HEK293T (cell line): Measurements from ENCODE around the gene CBFA2T3.

Experiments used
- CTCF ChIA-PET: fragments of 350-600 bp; formaldehyde crosslinking; extraction: SDS; loops from one replicate; lab custom pipeline; 2021; ENCODE audit warnings: antibody characterized with exemption, inconsistent platforms; lab: Yijun Ruan, JAX
- POLR2A ChIA-PET: fragments of 350-600 bp; formaldehyde crosslinking; extraction: SDS; loops from one replicate; lab custom pipeline; 2020; ENCODE audit warnings: antibody characterized with exemption, inconsistent platforms; lab: Yijun Ruan, JAX
- DNase-seq: peaks from one replicate; pipeline ENCODE4 v3.0.0; 2012; ENCODE audit warnings: mixed read lengths; ENCODE audit errors: extremely low spot score
- ARNT ChIP-seq: fragments of 450-650 bp; IDR thresholded peaks from 2 replicates; pipeline ENCODE4 v1.6.1; 2017; ENCODE audit warnings: mild to moderate bottlenecking
- BHLHE40 ChIP-seq: fragments of 450-650 bp; IDR thresholded peaks from 2 replicates; pipeline ENCODE4 v1.6.1; 2016; ENCODE audit warnings: mild to moderate bottlenecking, moderate library complexity, borderline replicate concordance
- CTBP1 ChIP-seq: fragments of 450-650 bp; IDR thresholded peaks from 2 replicates; pipeline ENCODE4 v1.6.1; 2016; ENCODE audit warnings: borderline replicate concordance
- ELF4 ChIP-seq: fragments of 450-650 bp; IDR thresholded peaks from 2 replicates; pipeline ENCODE4 v1.6.1; 2017; ENCODE audit warnings: antibody characterized with exemption
- FOXA1 ChIP-seq: fragments of 450-650 bp; IDR thresholded peaks from 2 replicates; pipeline ENCODE4 v1.6.1; 2016; ENCODE audit warnings: mild to moderate bottlenecking
- FOXK2 ChIP-seq: fragments of 450-650 bp; IDR thresholded peaks from 2 replicates; pipeline ENCODE4 v1.6.1; 2016; ENCODE audit warnings: mild to moderate bottlenecking
- FOXM1 ChIP-seq: fragments of 450-650 bp; IDR thresholded peaks from 2 replicates; pipeline ENCODE4 v1.6.1; 2017; ENCODE audit warnings: mild to moderate bottlenecking, borderline replicate concordance
- HDGF ChIP-seq: fragments of 450-650 bp; IDR thresholded peaks from 2 replicates; pipeline ENCODE4 v1.6.1; 2017; ENCODE audit warnings: antibody characterized with exemption, borderline replicate concordance
- L3MBTL2 ChIP-seq: fragments of 450-650 bp; conservative IDR thresholded peaks from 2 replicates; pipeline ENCODE4 v1.6.1; 2016; ENCODE audit warnings: mild to moderate bottlenecking
- LEF1 ChIP-seq: fragments of 450-650 bp; IDR thresholded peaks from 2 replicates; pipeline ENCODE4 v1.6.1; 2017; ENCODE audit warnings: mild to moderate bottlenecking, borderline replicate concordance
- NFRKB ChIP-seq: fragments of 450-650 bp; IDR thresholded peaks from 2 replicates; pipeline ENCODE4 v1.6.1; 2016; ENCODE audit warnings: mild to moderate bottlenecking, moderate library complexity
- SP1 ChIP-seq: fragments of 450-650 bp; IDR thresholded peaks from 2 replicates; pipeline ENCODE4 v1.6.1; 2017
- SUZ12 ChIP-seq: fragments of 450-650 bp; IDR thresholded peaks from 2 replicates; pipeline ENCODE4 v1.6.1; 2016; ENCODE audit warnings: mild to moderate bottlenecking
- TARDBP ChIP-seq: fragments of 450-650 bp; IDR thresholded peaks from 2 replicates; pipeline ENCODE4 v1.6.1; 2016
- ZNF384 ChIP-seq: fragments of 450-650 bp; IDR thresholded peaks from 2 replicates; pipeline ENCODE4 v1.6.1; 2016
- TF ChIP-seq, protein P1 (sequence below): fragments of 450-650 bp; IDR thresholded peaks from 2 replicates; pipeline ENCODE4 v1.6.1; 2016

Gene CBFA2T3

GRCh38 chr16:88870608-88871348 is 106.2 kb downstream of the CBFA2T3 start:
- TF ChIP-seq ARNT (no peak), FOXA1 (no peak), FOXM1 (no peak), BHLHE40 (no peak), NFRKB (no peak), FOXK2 (no peak), ZNF384 (no peak), SP1 (no peak), CTBP1 (no peak), SUZ12 (no peak), LEF1 (no peak), TARDBP (no peak), ELF4 (no peak), HDGF (no peak), L3MBTL2 (no peak)
- TF ChIP-seq, protein P1, sequence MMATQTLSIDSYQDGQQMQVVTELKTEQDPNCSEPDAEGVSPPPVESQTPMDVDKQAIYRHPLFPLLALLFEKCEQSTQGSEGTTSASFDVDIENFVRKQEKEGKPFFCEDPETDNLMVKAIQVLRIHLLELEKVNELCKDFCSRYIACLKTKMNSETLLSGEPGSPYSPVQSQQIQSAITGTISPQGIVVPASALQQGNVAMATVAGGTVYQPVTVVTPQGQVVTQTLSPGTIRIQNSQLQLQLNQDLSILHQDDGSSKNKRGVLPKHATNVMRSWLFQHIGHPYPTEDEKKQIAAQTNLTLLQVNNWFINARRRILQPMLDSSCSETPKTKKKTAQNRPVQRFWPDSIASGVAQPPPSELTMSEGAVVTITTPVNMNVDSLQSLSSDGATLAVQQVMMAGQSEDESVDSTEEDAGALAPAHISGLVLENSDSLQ = no peak
- ChIA-PET POLR2A (no interaction called here), CTCF (no interaction called here)
- no peak for DNase-seq

DNA sequence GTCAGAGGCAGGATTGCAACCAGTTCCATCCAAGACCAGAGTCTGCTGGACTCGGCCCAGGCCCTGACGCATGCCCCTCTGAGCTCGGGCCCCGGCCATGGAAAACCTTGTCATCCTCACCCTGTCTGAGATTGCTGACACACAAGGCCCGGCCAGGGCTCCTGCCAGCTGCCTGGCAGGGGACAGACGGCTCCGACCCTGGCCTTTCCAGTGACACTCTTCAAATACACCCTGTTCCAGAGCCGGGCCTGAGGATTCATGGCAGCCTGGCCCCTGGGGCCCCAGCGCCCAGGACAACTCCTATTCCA is 107.4 kb downstream of the CBFA2T3 start:
- no peak for DNase-seq
- POLR2A ChIA-PET = interaction anchor here (1.2 kb wide), 1 partner anchor 12 kb away, joined by 7 read pairs; the partner anchor contains the start of genes GALNS and TRAPPC2L
- TF ChIP-seq TARDBP (no peak), FOXM1 (no peak), NFRKB (no peak), HDGF (no peak), ARNT (no peak), ZNF384 (no peak), SUZ12 (no peak), BHLHE40 (no peak), SP1 (no peak)
- TF ChIP-seq, protein P1 = no peak
- CTCF ChIA-PET = no interaction called here

DNA sequence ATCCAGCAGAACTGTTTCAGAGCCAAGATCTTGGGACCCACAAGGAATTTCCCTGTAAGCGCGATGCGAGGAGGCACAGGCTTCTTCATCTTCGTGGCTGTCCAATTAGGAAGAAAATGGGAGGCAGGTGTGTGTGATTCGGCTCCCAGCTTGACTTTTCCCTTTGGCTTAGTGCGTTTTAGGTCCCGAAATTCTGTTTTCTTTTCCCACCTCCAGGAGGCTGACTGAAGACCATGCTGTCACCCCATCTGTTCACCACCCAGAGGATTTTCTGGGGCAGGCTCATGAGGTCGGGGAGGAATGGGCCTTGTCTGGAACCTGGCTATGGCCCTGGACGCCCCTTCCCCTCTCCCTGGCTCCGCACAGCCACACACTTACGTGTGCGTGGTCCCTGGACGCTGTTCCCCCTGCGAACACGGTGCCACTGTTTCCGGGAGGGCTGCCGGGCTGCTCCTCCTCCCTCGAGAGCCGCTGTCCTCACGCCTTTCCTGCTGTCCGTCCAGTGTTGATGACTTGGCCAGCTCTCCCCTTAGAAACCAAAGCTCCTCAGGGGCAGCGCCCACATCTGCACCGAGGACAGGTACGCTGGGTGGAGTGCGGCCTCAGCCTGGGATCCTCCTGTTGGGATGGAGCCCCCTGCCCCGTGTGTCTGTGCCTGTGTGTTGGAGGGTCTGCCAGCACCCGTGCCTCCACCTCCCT is 107.9 kb downstream of the CBFA2T3 start:
- POLR2A ChIA-PET = interaction anchor here (1.2 kb wide), 1 partner anchor 12 kb away, joined by 7 read pairs; the partner anchor contains the start of genes GALNS and TRAPPC2L
- CTCF ChIA-PET = interaction anchor here (0.7 kb wide), 1 partner anchor 132 kb away, joined by 3 read pairs; no protein-coding TSS in a partner anchor
- TF ChIP-seq FOXM1 (no peak), ZNF384 (no peak), BHLHE40 (no peak), FOXK2 (no peak), ELF4 (no peak)
- TF ChIP-seq, protein P1 = no peak
- DNase-seq = no peak

DNA sequence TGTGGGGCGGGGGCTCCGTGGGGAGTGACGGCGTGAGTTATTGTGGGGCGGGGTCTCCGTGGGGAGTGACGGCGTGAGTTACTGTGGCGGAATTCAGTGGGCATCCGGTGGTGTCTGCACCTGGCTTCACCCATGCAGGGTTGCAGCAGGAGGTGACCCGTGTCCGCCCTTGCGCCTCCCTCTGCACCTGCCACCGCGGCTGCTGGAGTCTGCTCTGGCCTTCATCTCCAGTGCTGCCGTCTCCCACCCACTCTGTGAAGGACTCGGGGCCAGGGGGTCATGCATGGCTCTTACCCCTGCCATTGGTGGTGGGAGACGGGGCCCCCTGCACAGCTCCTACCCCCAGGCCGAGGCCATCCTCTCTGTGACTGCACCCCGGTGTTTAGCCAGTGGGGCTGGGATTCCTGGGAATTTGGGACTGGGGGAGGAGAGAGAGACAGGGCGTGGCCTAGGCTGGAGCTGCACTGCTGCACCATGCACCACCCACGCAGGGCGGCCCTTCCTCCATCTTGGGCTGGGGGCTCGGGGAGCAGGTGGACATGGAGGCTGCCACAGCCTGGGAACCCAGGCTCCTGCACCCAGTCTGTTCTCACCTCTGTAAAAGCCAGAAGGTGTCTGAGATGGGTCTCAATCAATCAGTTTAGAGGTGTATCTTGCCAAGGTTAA is 109.3 kb downstream of the CBFA2T3 start:
- ChIA-PET POLR2A (interaction anchor here (0.7 kb wide), 1 partner anchor 23 kb away, joined by 3 read pairs; no protein-coding TSS in a partner anchor), CTCF (no interaction called here)
- no peak for DNase-seq
- TF ChIP-seq ELF4 = no peak
- no peak for TF ChIP-seq FOXK2
- TF ChIP-seq HDGF = no peak
- TF ChIP-seq SUZ12 = no peak
- TF ChIP-seq, protein P1 = no peak
- TF ChIP-seq TARDBP = no peak
- TF ChIP-seq ARNT = no peak
- no peak for TF ChIP-seq FOXM1
- no peak for TF ChIP-seq ZNF384
- no peak for TF ChIP-seq FOXA1
- no peak for TF ChIP-seq SP1
- TF ChIP-seq LEF1 = no peak
- TF ChIP-seq CTBP1 = no peak
- no peak for TF ChIP-seq NFRKB
- no peak for TF ChIP-seq BHLHE40

GRCh38 chr16:88866151-88866920 is 110.7 kb downstream of the CBFA2T3 start, which contains the start of gene PABPN1L:
TSS of gene PABPN1L (minus strand) at chr16:88866660. CDS start at chr16:88866606, 54 bp downstream.
- no peak for TF ChIP-seq CTBP1
- no peak for TF ChIP-seq TARDBP
- TF ChIP-seq, protein P1 = no peak
- TF ChIP-seq FOXK2 = no peak
- TF ChIP-seq LEF1 = no peak
- TF ChIP-seq BHLHE40 = no peak
- TF ChIP-seq ARNT = no peak
- TF ChIP-seq HDGF = no peak
- TF ChIP-seq FOXM1 = no peak
- TF ChIP-seq FOXA1 = no peak
- no peak for TF ChIP-seq NFRKB
- TF ChIP-seq ELF4 = no peak
- no peak for TF ChIP-seq SUZ12
- TF ChIP-seq L3MBTL2 = no peak

More at GRCh38 chr16:88866151-88866920, 110.7 kb downstream of the CBFA2T3 start, which contains the start of gene PABPN1L:
- ChIA-PET POLR2A (no interaction called here), CTCF (interaction anchor here (0.9 kb wide), 1 partner anchor 8 kb away, joined by 3 read pairs; no protein-coding TSS in a partner anchor)
- no peak for DNase-seq
